OCI-LY7 (cell line): ENCODE results near the gene C3. TPM values are rescaled to one million over a fixed set of nuclear protein-coding genes. Genes with fewer than 3 reads are reported as not detected.

Experiments
- BruUV-seq: library from RNA; stranded (reverse); fragments of 400-500 nt; replicated peaks from 2 replicates; lab custom pipeline; 2021; lab: Mats Ljungman, UMichigan
- CTCF ChIA-PET: fragments of 300-600 bp; sonication (Branson Sonifier 250); formaldehyde crosslinking; loops from one replicate; lab custom pipeline; 2022; ENCODE audit warnings: antibody characterized with exemption; ENCODE audit not compliant: unreplicated experiment; lab: Charles Lee
- POLR2A ChIA-PET: fragments of 300-600 bp; sonication (Branson Sonifier 250); formaldehyde crosslinking; loops from one replicate; lab custom pipeline; 2022; ENCODE audit warnings: antibody characterized with exemption; lab: Charles Lee
- DNase-seq: peaks from one replicate; pipeline ENCODE4 v3.0.0-alpha.2; 2015; ENCODE audit warnings: low spot score
- H2AFZ ChIP-seq: fragments of 200-600 bp; sonication (generic), shearing (Covaris generic); 2 replicates; pipeline ENCODE4 v1.6.1; 2014; ENCODE audit warnings: mild to moderate bottlenecking, antibody characterized with exemption, low read length, moderate library complexity
- H3K27ac ChIP-seq: fragments of 200-600 bp; sonication (generic); 2 replicates; pipeline ENCODE4 v1.5.1; 2014; ENCODE audit warnings: mixed run types, low read depth, mild to moderate bottlenecking, moderate library complexity, low read length, inconsistent platforms; ENCODE audit not compliant: poor library complexity, severe bottlenecking
- H3K36me3 ChIP-seq: fragments of 200-600 bp; sonication (generic); 2 replicates; pipeline ENCODE4 v1.6.1; 2014; ENCODE audit warnings: mild to moderate bottlenecking, antibody characterized with exemption, low read length, moderate library complexity, mixed read lengths; ENCODE audit not compliant: insufficient read depth
- H3K4me1 ChIP-seq: fragments of 200-600 bp; sonication (generic); 2 replicates; pipeline ENCODE4 v1.5.1; 2014; ENCODE audit warnings: mild to moderate bottlenecking, low read length; ENCODE audit not compliant: insufficient read depth, poor library complexity, severe bottlenecking
- H3K4me2 ChIP-seq: fragments of 200-600 bp; sonication (generic); 2 replicates; pipeline ENCODE4 v1.6.1; 2014; ENCODE audit warnings: mild to moderate bottlenecking, low read length
- H3K4me3 ChIP-seq: fragments of 200-600 bp; sonication (generic); 2 replicates; pipeline ENCODE4 v1.5.1; 2014; ENCODE audit warnings: mild to moderate bottlenecking, low read depth, low read length; ENCODE audit not compliant: poor library complexity, severe bottlenecking
- H3K79me2 ChIP-seq: fragments of 200-600 bp; sonication (generic); 2 replicates; pipeline ENCODE4 v1.6.1; 2016; ENCODE audit warnings: low read depth, mild to moderate bottlenecking, low read length, moderate library complexity, mixed read lengths; ENCODE audit not compliant: insufficient read depth
- H3K9me2 ChIP-seq: fragments of 200-600 bp; sonication (generic); 2 replicates; pipeline ENCODE4 v1.6.1; 2016; ENCODE audit warnings: mild to moderate bottlenecking, low read length, mixed read lengths; ENCODE audit not compliant: insufficient read depth
- H3K9me3 ChIP-seq: fragments of 200-600 bp; sonication (generic); 2 replicates; pipeline ENCODE4 v1.6.1; 2014; ENCODE audit warnings: mild to moderate bottlenecking, mixed run types, low read length, mixed read lengths
- H4K20me1 ChIP-seq: fragments of 200-600 bp; sonication (generic); 2 replicates; pipeline ENCODE4 v1.6.1; 2014; ENCODE audit warnings: mild to moderate bottlenecking, antibody characterized with exemption, low read length, moderate library complexity, mixed read lengths; ENCODE audit not compliant: insufficient read depth
- EZH2phosphoT487 ChIP-seq: fragments of 200-600 bp; sonication (generic); IDR thresholded peaks from 2 replicates; pipeline ENCODE4 v1.6.1; 2018; ENCODE audit warnings: low read depth, borderline replicate concordance, mild to moderate bottlenecking, mixed run types, antibody characterized with exemption, low read length, moderate library complexity, mixed read lengths
- intact Hi-C: fragments of 100-400 bp; cut with micrococcal nuclease; formaldehyde crosslinking; loops from one replicate; pipeline ENCODE4 v1.10.0; 2022; ENCODE audit not compliant: unreplicated experiment
- total RNA-seq, 2 experiments: library from RNA; depleted of rRNA in 1 of 2; stranded (reverse); fragments of >200 nt in 1 of 2; shearing (Covaris generic) in 1 of 2; gene quantifications; 2 replicates each; pipeline ENCODE4 v1.2.3, GENCODE V29; 2014 to 2022
- TF ChIP-seq, protein P1 (sequence below): fragments of 200-600 bp; sonication (generic); conservative IDR thresholded peaks from 2 replicates; pipeline ENCODE4 v1.5.1; 2014; ENCODE audit warnings: mild to moderate bottlenecking, antibody characterized with exemption, low read length, moderate library complexity, mixed read lengths

The C3 gene
- total RNA-seq, 2 experiments from 2014 or later: 0.13 TPM; not detected in 1

- ChIA-PET CTCF (no interaction called here), POLR2A (no interaction called here)
- no peaks in the 10 kb centered on the region for H3K9me2 ChIP-seq
- no peak overlapping the region for H3K4me3 ChIP-seq
- H3K36me3 ChIP-seq: no peaks in the 10 kb centered on the region
- no peaks in the 10 kb centered on the region for H3K79me2 ChIP-seq
- intact Hi-C loops: no loop called here
- no peaks in the 10 kb centered on the region for H4K20me1 ChIP-seq
- H2AFZ ChIP-seq: no peak overlapping the region
- no peaks in the 10 kb centered on the region for H3K9me3 ChIP-seq
- peaks cover 16% of the 10 kb centered on the region for H3K4me1 ChIP-seq
- H3K27ac ChIP-seq: no peak overlapping the region
- no TSS peak for BruUV-seq
- no peak for TF ChIP-seq EZH2phosphoT487
- TF ChIP-seq, protein P1, sequence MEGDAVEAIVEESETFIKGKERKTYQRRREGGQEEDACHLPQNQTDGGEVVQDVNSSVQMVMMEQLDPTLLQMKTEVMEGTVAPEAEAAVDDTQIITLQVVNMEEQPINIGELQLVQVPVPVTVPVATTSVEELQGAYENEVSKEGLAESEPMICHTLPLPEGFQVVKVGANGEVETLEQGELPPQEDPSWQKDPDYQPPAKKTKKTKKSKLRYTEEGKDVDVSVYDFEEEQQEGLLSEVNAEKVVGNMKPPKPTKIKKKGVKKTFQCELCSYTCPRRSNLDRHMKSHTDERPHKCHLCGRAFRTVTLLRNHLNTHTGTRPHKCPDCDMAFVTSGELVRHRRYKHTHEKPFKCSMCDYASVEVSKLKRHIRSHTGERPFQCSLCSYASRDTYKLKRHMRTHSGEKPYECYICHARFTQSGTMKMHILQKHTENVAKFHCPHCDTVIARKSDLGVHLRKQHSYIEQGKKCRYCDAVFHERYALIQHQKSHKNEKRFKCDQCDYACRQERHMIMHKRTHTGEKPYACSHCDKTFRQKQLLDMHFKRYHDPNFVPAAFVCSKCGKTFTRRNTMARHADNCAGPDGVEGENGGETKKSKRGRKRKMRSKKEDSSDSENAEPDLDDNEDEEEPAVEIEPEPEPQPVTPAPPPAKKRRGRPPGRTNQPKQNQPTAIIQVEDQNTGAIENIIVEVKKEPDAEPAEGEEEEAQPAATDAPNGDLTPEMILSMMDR: no peak
- DNase-seq: no peak
- H3K4me2 ChIP-seq: no peak overlapping the region
Observed at GRCh38 chr19:6667114-6667627, 53.3 kb downstream of the C3 start.

- Histone ChIP-seq H3K36me3 (no peaks in the 10 kb centered on the region), H4K20me1 (no peaks in the 10 kb centered on the region), H3K4me2 (no peak overlapping the region), H3K9me2 (no peaks in the 10 kb centered on the region), H3K27ac (no peak overlapping the region), H3K9me3 (no peaks in the 10 kb centered on the region), H2AFZ (no peak overlapping the region), H3K79me2 (no peaks in the 10 kb centered on the region), H3K4me1 (peaks cover 3% of the 10 kb centered on the region), H3K4me3 (no peak overlapping the region)
- TF ChIP-seq, protein P1: no peak
- no peak for TF ChIP-seq EZH2phosphoT487
- no peak for DNase-seq
- POLR2A ChIA-PET: interaction anchor here (0.7 kb wide), 1 partner anchor 52 kb away, joined by 3 read pairs; no protein-coding TSS in a partner anchor
- CTCF ChIA-PET: no interaction called here
- no TSS peak for BruUV-seq
- intact Hi-C loops: no loop called here
Observed at GRCh38 chr19:6664916-6665315, 55.5 kb downstream of the C3 start.
